Upper lobe of left lung (tissue), 6 donors: Measurements from ENCODE around the gene CRYBG1. TPM values are rescaled to one million over a fixed set of nuclear protein-coding genes. Genes with fewer than 3 reads are reported as not detected.

Source experiments
- ATAC-seq, 2 donors: fragments of 200-7000 bp; cut with Tn5 transposase; one replicate each; pipeline ENCODE4 v1.9.1; 2022; ENCODE audit warnings: mild to moderate bottlenecking in 2 of 2, moderate library complexity in 2 of 2; ENCODE audit not compliant: low FRiP score in 2 of 2
- DNase-seq, 2 donors: peaks; one replicate each; pipeline ENCODE4 v3.0.0-alpha.2; 2019 to 2020
- H3K27ac ChIP-seq, 4 donors: fragments of 200-600 bp; sonication (generic); one replicate each; pipeline ENCODE4 v1.5.1; 2016 to 2019
- H3K27me3 ChIP-seq, 4 donors: fragments of 200-600 bp; sonication (generic); one replicate each; pipeline ENCODE4 v1.5.1; 2017 to 2019
- H3K36me3 ChIP-seq, 4 donors: fragments of 200-600 bp; sonication (generic); one replicate each; pipeline ENCODE4 v1.5.1; 2016 to 2019
- H3K4me1 ChIP-seq, 4 donors: fragments of 200-600 bp; sonication (generic); one replicate each; pipeline ENCODE4 v1.5.1; 2018 to 2019
- H3K4me3 ChIP-seq, 4 donors: fragments of 200-600 bp; sonication (generic); one replicate each; pipeline ENCODE4 v1.5.1; 2017 to 2019; ENCODE audit warnings: mild to moderate bottlenecking in 2 of 4, moderate library complexity in 1 of 4
- H3K9me3 ChIP-seq, 4 donors: fragments of 200-600 bp; sonication (generic); one replicate each; pipeline ENCODE4 v1.5.1; 2018 to 2019
- EP300 ChIP-seq, 4 donors: sonication (generic); formaldehyde crosslinking; IDR thresholded peaks; one replicate each; pipeline ENCODE4 v1.5.1; 2017; ENCODE audit warnings: antibody characterized with exemption in 4 of 4, control low read depth in 2 of 4
- POLR2A ChIP-seq, 4 donors: fragments of 450-650 bp; IDR thresholded peaks; one replicate each; pipeline ENCODE4 v1.5.1; 2016 to 2017; ENCODE audit warnings: antibody characterized with exemption in 4 of 4, mild to moderate bottlenecking in 2 of 4
- POLR2AphosphoS5 ChIP-seq, 2 donors: sonication (generic); formaldehyde crosslinking; IDR thresholded peaks; one replicate each; pipeline ENCODE4 v1.5.1; 2017; ENCODE audit warnings: antibody characterized with exemption in 2 of 2
- WGBS, 2 donors: methylation state at CpG; one replicate each; pipeline ENCODE4 v1.1.5; 2017 to 2018; 5-methylcytosine and 5-hydroxymethylcytosine counted together
- total RNA-seq, 6 donors: library from RNA; depleted of rRNA in 4 of 6; stranded (reverse); fragments of >200 nt in 4 of 6; gene quantifications; one replicate each; pipeline versions ENCODE4 v1.1.0 to v1.2.1, GENCODE V29; 2016 to 2021
- TF ChIP-seq, protein P1 (sequence below), 6 experiments: fragments of 450-650 bp in 4 of 6; fragments of 200-600 bp in 2 of 6; sonication (generic) in 2 of 6; IDR thresholded peaks; one replicate each; pipeline ENCODE4 v1.5.1; 2016 to 2019; ENCODE audit warnings: antibody characterized with exemption in 6 of 6
- donor health status: DM: no; HTN: no; CAD: no; lungs with moderate emphysema.
- donor health status: DM: no; HTN: yes; CAD: no; lungs with severe emphysema.

Gene CRYBG1
- total RNA-seq, 6 donors from 2014 or later = 17.8 to 35.1 (median 25.5) TPM

DNA sequence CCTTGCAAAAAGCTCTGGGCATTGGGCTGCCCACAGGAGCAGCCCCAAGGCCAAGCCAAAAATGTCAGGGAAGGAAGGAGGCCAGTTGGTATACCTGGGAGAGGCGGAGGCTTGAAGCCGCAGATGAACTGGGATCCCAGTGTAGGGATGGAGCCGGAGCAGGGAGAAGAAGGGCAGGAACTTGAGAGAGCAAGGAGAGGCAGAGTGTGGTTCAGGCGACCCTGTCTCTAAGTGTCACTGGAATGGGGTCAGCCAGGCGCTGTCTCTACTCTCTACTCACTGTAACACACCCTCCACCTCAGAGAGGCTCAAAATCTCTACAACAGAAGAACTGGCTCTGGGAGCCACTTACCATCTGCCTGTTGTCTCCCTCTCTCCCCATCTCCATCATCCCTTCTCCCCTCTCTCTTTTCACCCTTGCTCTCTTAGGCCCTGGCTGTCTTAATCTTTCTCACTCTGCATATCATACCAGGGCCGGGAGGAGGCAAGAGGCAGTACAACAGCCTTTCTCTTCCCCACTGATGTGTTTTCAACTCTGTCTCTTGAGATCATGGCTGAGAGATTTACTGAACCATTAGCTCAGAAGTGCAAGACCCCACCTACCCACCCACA is 93.3 kb downstream of the CRYBG1 start:
- no peak for TF ChIP-seq POLR2AphosphoS5 (IDR thresholded peaks at IDR 0.05)
- no peak for TF ChIP-seq EP300 (IDR thresholded peaks at IDR 0.05)
- TF ChIP-seq, protein P1, sequence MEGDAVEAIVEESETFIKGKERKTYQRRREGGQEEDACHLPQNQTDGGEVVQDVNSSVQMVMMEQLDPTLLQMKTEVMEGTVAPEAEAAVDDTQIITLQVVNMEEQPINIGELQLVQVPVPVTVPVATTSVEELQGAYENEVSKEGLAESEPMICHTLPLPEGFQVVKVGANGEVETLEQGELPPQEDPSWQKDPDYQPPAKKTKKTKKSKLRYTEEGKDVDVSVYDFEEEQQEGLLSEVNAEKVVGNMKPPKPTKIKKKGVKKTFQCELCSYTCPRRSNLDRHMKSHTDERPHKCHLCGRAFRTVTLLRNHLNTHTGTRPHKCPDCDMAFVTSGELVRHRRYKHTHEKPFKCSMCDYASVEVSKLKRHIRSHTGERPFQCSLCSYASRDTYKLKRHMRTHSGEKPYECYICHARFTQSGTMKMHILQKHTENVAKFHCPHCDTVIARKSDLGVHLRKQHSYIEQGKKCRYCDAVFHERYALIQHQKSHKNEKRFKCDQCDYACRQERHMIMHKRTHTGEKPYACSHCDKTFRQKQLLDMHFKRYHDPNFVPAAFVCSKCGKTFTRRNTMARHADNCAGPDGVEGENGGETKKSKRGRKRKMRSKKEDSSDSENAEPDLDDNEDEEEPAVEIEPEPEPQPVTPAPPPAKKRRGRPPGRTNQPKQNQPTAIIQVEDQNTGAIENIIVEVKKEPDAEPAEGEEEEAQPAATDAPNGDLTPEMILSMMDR (IDR thresholded peaks at IDR 0.05) = no peak
- TF ChIP-seq POLR2A (IDR thresholded peaks at IDR 0.05) = no peak
- H3K4me1 ChIP-seq = no peaks in the 10 kb centered on the region
- H3K4me3 ChIP-seq = no peak overlapping the region
- no peak for DNase-seq
- no peaks in the 10 kb centered on the region for H3K9me3 ChIP-seq
- 82 to 88% methylated on average over 6 of the region's 6 CpGs for whole genome bisulfite sequencing, 2 donors
- no peaks in the 10 kb centered on the region for H3K27me3 ChIP-seq
- H3K36me3 ChIP-seq = no peaks in the 10 kb centered on the region
- ATAC-seq = no peak
- no peak overlapping the region for H3K27ac ChIP-seq

- Histone ChIP-seq H3K9me3 (no peaks in the 10 kb centered on the region), H3K4me1 (no peaks in the 10 kb centered on the region), H3K27me3 (no peaks in the 10 kb centered on the region), H3K4me3 (no peak overlapping the region), H3K36me3 (no peaks in the 10 kb centered on the region), H3K27ac (no peak overlapping the region)
- DNase-seq (no peak), ATAC-seq (no peak)
- TF ChIP-seq EP300 (IDR thresholded peaks at IDR 0.05) = no peak
- no peak for TF ChIP-seq POLR2AphosphoS5 (IDR thresholded peaks at IDR 0.05)
- TF ChIP-seq POLR2A (IDR thresholded peaks at IDR 0.05) = no peak
- TF ChIP-seq, protein P1 (IDR thresholded peaks at IDR 0.05) = no peak
- 65 to 73% methylated on average over 1 of the region's 1 CpG for WGBS, 2 donors
Observed at GRCh38 chr6:106456756-106457155, 96.2 kb downstream of the CRYBG1 start.

DNA sequence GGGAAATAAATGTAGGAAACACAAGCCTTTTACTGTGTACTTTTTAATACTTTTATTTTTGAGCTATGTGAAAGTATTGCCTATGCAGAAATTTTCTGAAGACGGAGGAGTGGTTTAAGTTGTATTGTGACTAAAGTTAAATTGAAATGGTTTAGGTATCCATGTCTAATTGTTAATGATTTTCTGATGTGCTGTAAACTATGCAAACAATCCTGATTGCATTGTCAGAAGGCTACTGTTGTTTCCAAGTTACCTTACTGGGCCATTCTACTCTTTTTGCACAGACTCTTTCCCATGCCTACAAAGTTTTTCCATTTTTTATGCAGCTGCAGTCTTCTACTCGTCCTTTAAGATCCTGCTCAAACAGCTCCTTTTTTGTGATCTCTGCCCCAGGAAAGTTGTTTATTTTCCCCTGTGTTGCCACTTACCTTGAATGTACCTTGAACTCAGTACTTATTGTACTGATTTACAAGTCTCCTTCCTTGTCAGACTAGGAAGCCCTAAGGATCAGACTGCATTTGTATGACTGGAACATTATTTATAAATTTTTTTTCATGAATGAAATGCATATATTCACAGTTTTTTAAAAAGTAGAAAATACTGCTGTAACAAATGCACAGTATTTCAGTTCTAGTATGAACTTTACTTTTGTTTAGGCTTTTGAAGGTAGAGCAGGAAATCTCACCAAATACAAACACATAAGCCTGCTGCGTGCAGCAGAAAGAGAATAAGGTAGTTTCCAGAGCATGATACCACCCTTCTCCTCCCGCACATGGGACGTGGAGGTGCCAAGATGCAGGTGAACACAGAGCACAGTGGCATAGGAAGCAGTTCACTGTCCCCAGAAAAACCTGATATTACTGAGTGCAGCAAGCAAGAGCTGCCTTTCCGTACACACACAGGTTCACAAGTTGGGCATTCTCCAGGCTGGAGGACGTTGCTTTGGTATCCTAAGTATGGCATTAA is 97.8 kb downstream of the CRYBG1 start:
- WGBS, 2 donors = 77 to 79% methylated on average over 7 of the region's 7 CpGs
- H3K9me3 ChIP-seq = no peaks in the 10 kb centered on the region
- H3K36me3 ChIP-seq = no peaks in the 10 kb centered on the region
- DNase-seq = no peak
- H3K27ac ChIP-seq = no peak overlapping the region
- no peak overlapping the region for H3K4me3 ChIP-seq
- H3K4me1 ChIP-seq = no peaks in the 10 kb centered on the region
- no peak for ATAC-seq
- H3K27me3 ChIP-seq = no peaks in the 10 kb centered on the region
- TF ChIP-seq POLR2AphosphoS5 (IDR thresholded peaks at IDR 0.05) = no peak
- TF ChIP-seq POLR2A (IDR thresholded peaks at IDR 0.05) = no peak
- TF ChIP-seq, protein P1 (IDR thresholded peaks at IDR 0.05) = no peak
- TF ChIP-seq EP300 (IDR thresholded peaks at IDR 0.05) = no peak

- Histone ChIP-seq H3K36me3 (no peaks in the 10 kb centered on the region), H3K4me1 (no peaks in the 10 kb centered on the region), H3K27me3 (no peaks in the 10 kb centered on the region), H3K27ac (no peak overlapping the region), H3K4me3 (no peak overlapping the region), H3K9me3 (no peaks in the 10 kb centered on the region)
- TF ChIP-seq POLR2AphosphoS5 (IDR thresholded peaks at IDR 0.05) (no peak), EP300 (IDR thresholded peaks at IDR 0.05) (no peak), POLR2A (IDR thresholded peaks at IDR 0.05) (no peak)
- TF ChIP-seq, protein P1 (IDR thresholded peaks at IDR 0.05) = no peak
- DNase-seq (no peak), ATAC-seq (no peak)
- WGBS, 2 donors = 73 to 74% methylated on average over 2 of the region's 2 CpGs
Observed at GRCh38 chr6:106460481-106460880, 100.0 kb downstream of the CRYBG1 start.
